Lung (tissue), 12 donors: ENCODE data around the gene TMEM98. TPM values are rescaled to one million over a fixed set of nuclear protein-coding genes. Genes with fewer than 3 reads are reported as not detected.

ENCODE experiments used
- ATAC-seq: fragments of 200-7000 bp; cut with Tn5 transposase; one replicate; pipeline ENCODE4 v1.9.1; 2020; ENCODE audit warnings: moderate number of reproducible peaks; ENCODE audit not compliant: insufficient read depth, low FRiP score
- DNase-seq, 3 donors: peaks; one replicate each; pipeline ENCODE4 v3.0.0-alpha.2; 2013 to 2017
- H3K27ac ChIP-seq, 2 donors: one replicate each; pipeline ENCODE4 v1.5.1; 2013; ENCODE audit warnings: mild to moderate bottlenecking in 2 of 2, moderate library complexity in 2 of 2, control low read depth in 1 of 2, inconsistent platforms in 1 of 2, low read depth in 1 of 2, low read length in 1 of 2
- H3K27me3 ChIP-seq, 3 donors: one replicate each; pipeline ENCODE4 v1.5.1; 2013; ENCODE audit warnings: low read length in 2 of 3; ENCODE audit not compliant: control insufficient read depth in 3 of 3, insufficient read depth in 3 of 3
- H3K36me3 ChIP-seq, 4 donors: one replicate each; pipeline ENCODE4 v1.5.1; 2013; ENCODE audit warnings: low read length in 4 of 4, mild to moderate bottlenecking in 1 of 4, moderate library complexity in 1 of 4; ENCODE audit not compliant: control insufficient read depth in 4 of 4, insufficient read depth in 4 of 4
- H3K4me1 ChIP-seq, 5 donors: one replicate each; pipeline ENCODE4 v1.5.1; 2013; ENCODE audit warnings: low read length in 5 of 5, mild to moderate bottlenecking in 2 of 5, moderate library complexity in 1 of 5; ENCODE audit not compliant: control insufficient read depth in 5 of 5, insufficient read depth in 5 of 5
- H3K4me3 ChIP-seq: one replicate; pipeline ENCODE4 v1.5.1; 2013; ENCODE audit warnings: mild to moderate bottlenecking, control low read depth, moderate library complexity
- H3K9ac ChIP-seq, 2 donors: one replicate each; pipeline ENCODE4 v1.5.1; 2013; ENCODE audit warnings: low read length in 2 of 2, control low read depth in 1 of 2; ENCODE audit not compliant: insufficient read depth in 1 of 2
- H3K9me3 ChIP-seq, 4 donors: one replicate each; pipeline ENCODE4 v1.5.1; 2013; ENCODE audit warnings: low read length in 3 of 4, mild to moderate bottlenecking in 1 of 4, moderate library complexity in 1 of 4; ENCODE audit not compliant: control insufficient read depth in 4 of 4, insufficient read depth in 3 of 4
- WGBS, 2 donors: extraction: QIAGEN DNeasy Blood & Tissue Kit; methylation state at CpG; one replicate each; pipeline ENCODE4 v1.1.7; 2013; 5-methylcytosine and 5-hydroxymethylcytosine counted together
- polyA plus RNA-seq, 2 donors: library from polyadenylated mRNA; stranded (reverse); fragments of 200-250 nt; gene quantifications; one replicate each; pipeline ENCODE4 v1.2.1, GENCODE V29; 2013
- total RNA-seq, 2 donors: library from RNA; depleted of rRNA in 1 of 2; stranded (reverse); fragments of >200 nt in 1 of 2; gene quantifications; one replicate each; pipeline ENCODE4 v1.2.1, GENCODE V29; 2014 to 2021
- TF ChIP-seq, protein P1 (sequence below): IDR thresholded peaks from 2 replicates; pipeline ENCODE4 v1.5.1; 2012; ENCODE audit warnings: mild to moderate bottlenecking; ENCODE audit errors: control extremely low read depth, extremely low read depth
- donor health status: control.
- donor health status: control.
- donor health status: Bipolar disorder and iron deficiency.
- donor health status: healthy.
- donor health status: DM: yes; HTN: yes; CAD: no.

TMEM98 gene
- total and polyA plus RNA-seq, 4 donors: 28.4 to 176 (median 46.3) TPM

DNA sequence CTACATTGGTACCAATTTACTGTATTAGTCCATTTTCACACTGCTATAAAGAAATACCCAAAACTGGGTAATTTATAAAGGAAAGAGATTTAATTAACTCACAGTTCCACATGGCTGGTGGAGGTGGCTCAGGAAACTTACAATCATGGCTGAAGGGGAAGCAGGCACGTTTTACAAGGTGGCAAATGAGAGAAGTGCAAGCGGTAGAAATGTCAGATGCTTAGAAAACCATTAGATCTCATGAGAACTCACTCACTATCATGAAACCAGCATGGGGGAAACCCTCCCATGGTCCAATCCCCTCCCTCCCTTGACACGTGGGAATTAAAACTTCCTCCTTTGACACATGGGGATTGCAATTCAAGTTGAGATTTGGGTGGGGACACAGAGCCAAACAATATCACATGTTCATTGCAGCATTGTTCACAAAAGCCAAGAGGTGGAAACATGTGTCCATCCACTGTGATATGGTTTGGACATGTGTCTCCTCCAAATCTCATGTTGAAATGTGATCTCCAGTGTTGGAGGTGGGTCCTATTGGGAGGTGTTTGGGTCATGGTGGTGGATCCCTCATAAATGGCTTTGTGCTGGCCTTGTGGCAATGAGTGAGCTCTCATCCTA is 60.6 kb downstream of the TMEM98 start:
- no peak overlapping the region for H3K9ac ChIP-seq
- H3K4me1 ChIP-seq: no peaks in the 10 kb centered on the region
- TF ChIP-seq, protein P1, sequence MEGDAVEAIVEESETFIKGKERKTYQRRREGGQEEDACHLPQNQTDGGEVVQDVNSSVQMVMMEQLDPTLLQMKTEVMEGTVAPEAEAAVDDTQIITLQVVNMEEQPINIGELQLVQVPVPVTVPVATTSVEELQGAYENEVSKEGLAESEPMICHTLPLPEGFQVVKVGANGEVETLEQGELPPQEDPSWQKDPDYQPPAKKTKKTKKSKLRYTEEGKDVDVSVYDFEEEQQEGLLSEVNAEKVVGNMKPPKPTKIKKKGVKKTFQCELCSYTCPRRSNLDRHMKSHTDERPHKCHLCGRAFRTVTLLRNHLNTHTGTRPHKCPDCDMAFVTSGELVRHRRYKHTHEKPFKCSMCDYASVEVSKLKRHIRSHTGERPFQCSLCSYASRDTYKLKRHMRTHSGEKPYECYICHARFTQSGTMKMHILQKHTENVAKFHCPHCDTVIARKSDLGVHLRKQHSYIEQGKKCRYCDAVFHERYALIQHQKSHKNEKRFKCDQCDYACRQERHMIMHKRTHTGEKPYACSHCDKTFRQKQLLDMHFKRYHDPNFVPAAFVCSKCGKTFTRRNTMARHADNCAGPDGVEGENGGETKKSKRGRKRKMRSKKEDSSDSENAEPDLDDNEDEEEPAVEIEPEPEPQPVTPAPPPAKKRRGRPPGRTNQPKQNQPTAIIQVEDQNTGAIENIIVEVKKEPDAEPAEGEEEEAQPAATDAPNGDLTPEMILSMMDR: no peak
- peaks cover 0 to 4% (median 2%) of the 10 kb centered on the region in 3 donors for H3K27me3 ChIP-seq
- peaks cover 0 to 7% (median 0%) of the 10 kb centered on the region in 4 donors for H3K9me3 ChIP-seq
- DNase-seq (no peak), ATAC-seq (no peak)
- H3K4me3 ChIP-seq: no peak overlapping the region
- WGBS, 2 donors: 71 to 72% methylated on average over 3 of the region's 3 CpGs
- no peaks in the 10 kb centered on the region for H3K36me3 ChIP-seq
- H3K27ac ChIP-seq: no peak overlapping the region

DNA sequence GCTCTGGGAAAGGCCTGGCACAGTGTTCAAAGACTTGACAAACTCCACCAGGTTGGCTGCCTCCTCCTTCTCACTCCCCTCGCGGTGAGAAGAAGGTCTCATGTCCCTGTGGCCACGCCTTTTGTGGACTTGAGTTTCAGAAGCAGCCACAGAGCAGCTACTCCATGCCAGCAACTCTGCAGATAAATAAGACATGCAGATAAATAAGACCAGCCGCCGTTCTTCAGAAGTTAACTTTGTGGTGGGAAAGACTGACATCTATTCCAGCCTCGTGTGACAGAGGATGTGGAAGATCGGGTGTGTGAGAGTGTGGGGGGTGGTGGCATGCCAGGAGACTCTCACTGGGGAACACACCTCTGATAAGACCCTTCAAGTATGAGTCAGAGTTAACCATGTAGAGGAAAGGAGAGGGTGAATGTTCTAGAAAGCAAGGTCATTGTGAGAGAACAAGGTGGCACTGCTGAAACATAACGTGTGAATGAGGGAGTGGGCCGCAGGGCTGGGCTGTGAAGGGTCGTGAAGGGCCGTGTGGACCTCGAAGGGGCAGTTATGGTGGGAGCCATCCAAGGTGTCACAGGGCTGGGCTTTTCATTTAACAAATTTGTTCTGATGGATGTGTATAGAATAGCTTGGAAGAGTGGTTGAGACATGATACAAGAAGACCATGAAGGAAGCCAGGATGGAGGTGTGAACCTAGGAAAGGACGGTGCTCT is 64.5 kb downstream of the TMEM98 start:
- peaks cover 0 to 2% (median 0%) of the 10 kb centered on the region in 3 donors for H3K27me3 ChIP-seq
- TF ChIP-seq, protein P1: no peak
- H3K9me3 ChIP-seq: peaks cover 0 to 2% (median 0%) of the 10 kb centered on the region in 4 donors
- no peak overlapping the region for H3K27ac ChIP-seq
- no peak for ATAC-seq
- no peaks in the 10 kb centered on the region for H3K36me3 ChIP-seq
- no peaks in the 10 kb centered on the region for H3K4me1 ChIP-seq
- H3K9ac ChIP-seq: no peak overlapping the region
- 67 to 79% methylated on average over 13 of the region's 13 CpGs for WGBS, 2 donors
- no peak overlapping the region for H3K4me3 ChIP-seq
- DNase-seq: peak in 1 of 3 donors; percentile 4

DNA sequence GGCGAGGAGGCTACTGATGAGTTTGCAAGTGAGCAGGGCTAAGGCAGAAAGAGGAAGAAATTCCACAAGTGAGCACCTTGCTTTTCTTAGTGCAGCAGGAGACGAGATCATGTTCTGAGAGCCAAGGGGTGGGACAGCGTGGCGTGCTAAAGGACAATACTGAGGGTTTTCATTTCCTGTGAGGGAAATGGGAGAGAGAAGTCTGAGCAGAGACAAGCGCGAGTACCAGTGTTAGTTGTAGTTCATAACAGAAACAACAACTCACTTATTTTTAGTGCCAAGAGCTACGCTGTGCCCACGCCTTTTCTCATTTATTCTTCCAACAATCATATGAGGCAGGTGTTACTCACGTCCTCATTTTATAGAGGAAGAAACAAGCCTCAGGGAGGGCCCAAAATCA is 66.0 kb downstream of the TMEM98 start:
- WGBS, 2 donors: 45 to 52% methylated on average over 9 of the region's 9 CpGs
- Histone ChIP-seq H3K4me3 (no peak overlapping the region), H3K27ac (no peak overlapping the region), H3K27me3 (peaks cover 0 to 2% (median 2%) of the 10 kb centered on the region in 3 donors), H3K36me3 (no peaks in the 10 kb centered on the region), H3K4me1 (peaks cover 0 to 4% (median 2%) of the 10 kb centered on the region in 5 donors), H3K9ac (no peak overlapping the region), H3K9me3 (no peaks in the 10 kb centered on the region)
- ATAC-seq (no peak), DNase-seq (no peak)
- TF ChIP-seq, protein P1: no peak

Other genes starting within 250 kb of the TMEM98 start
- gene MYO1D, start 51.0 kb upstream of the TMEM98 start, total RNA-seq: 10 to 100 TPM; 73.1 to 75.8 TPM
- gene MYO1D, start 51.0 kb upstream of the TMEM98 start, polyA plus RNA-seq: 10 to 100 TPM; 22.0 to 49.7 TPM
- under 1 TPM in 1 of 2 donors, not detected in 1; 0.34 TPM for gene SPACA3, start 63.7 kb downstream of the TMEM98 start, total RNA-seq
- gene SPACA3, start 63.7 kb downstream of the TMEM98 start, polyA plus RNA-seq: under 1 TPM in 1 of 2 donors, not detected in 1; 0.05 TPM